Adrenal gland (tissue), 12 donors: Measurements from ENCODE around the gene GATC. TPM values are rescaled to one million over a fixed set of nuclear protein-coding genes. Genes with fewer than 3 reads are reported as not detected.

Experiments used
- DNase-seq, 7 donors: peaks; one replicate each; pipeline ENCODE4 v3.0.0-alpha.2; 2019 to 2020
- H3K27ac ChIP-seq, 5 donors: fragments of 200-600 bp; sonication (generic) in 4 of 5; 1 replicate in 3 of 5; 2 replicates in 2 of 5; pipeline versions ENCODE4 v1.5.1 to v1.8.0; 2016 to 2020; ENCODE audit warnings: mild to moderate bottlenecking in 1 of 5
- H3K27me3 ChIP-seq: fragments of 200-600 bp; 2 replicates; pipeline ENCODE4 v1.8.0; 2021
- H3K36me3 ChIP-seq, 2 donors: fragments of 200-600 bp; replicated peaks in 1 of 2; 1 replicate in 1 of 2; 2 replicates in 1 of 2; pipeline versions ENCODE4 v1.5.1 to v1.8.0; 2018 to 2022
- H3K4me1 ChIP-seq, 2 donors: fragments of 200-600 bp; replicated peaks in 1 of 2; 1 replicate in 1 of 2; 2 replicates in 1 of 2; pipeline versions ENCODE4 v1.5.1 to v1.8.0; 2018 to 2021
- H3K4me3 ChIP-seq, 4 donors: fragments of 200-600 bp; sonication (generic) in 3 of 4; one replicate each; pipeline ENCODE4 v1.5.1; 2016 to 2018
- H3K9me3 ChIP-seq, 3 donors: fragments of 200-600 bp; sonication (generic) in 1 of 3; replicated peaks in 1 of 3; 1 replicate in 2 of 3; 2 replicates in 1 of 3; pipeline versions ENCODE4 v1.5.1 to v1.8.0; 2016 to 2021
- POLR2A ChIP-seq, 2 donors: fragments of 450-650 bp; IDR thresholded peaks; one replicate each; pipeline ENCODE4 v1.6.1; 2017; ENCODE audit warnings: antibody characterized with exemption in 2 of 2, mild to moderate bottlenecking in 2 of 2, moderate library complexity in 1 of 2
- WGBS, 4 donors: extraction: QIAGEN DNeasy Blood & Tissue Kit in 2 of 4; methylation state at CpG; one replicate each; pipeline versions ENCODE4 v1.1.5 to v1.1.7; 2013 to 2017; 5-methylcytosine and 5-hydroxymethylcytosine counted together
- intact Hi-C, 2 donors: fragments of 100-400 bp; cut with DNase I; formaldehyde crosslinking; loops; one replicate each; pipeline versions ENCODE4 v1.14.1 to v1.15.0; 2022 to 2023
- polyA plus RNA-seq, 3 donors: library from polyadenylated mRNA; stranded (reverse); fragments of 200-250 nt in 2 of 3; fragments of 350-450 nt in 1 of 3; fragmentation: Illumina TruSeq in 1 of 3; extraction: RNeasy Lipid Tissue Mini Kit (QIAGEN cat#74804) in 1 of 3; gene quantifications; one replicate each; pipeline ENCODE4 v1.2.3, GENCODE V29; 2013 to 2014
- total RNA-seq, 9 donors: library from RNA; depleted of rRNA in 4 of 9; stranded (reverse); fragments of >200 nt in 4 of 9; fragments of 120-200 nt in 1 of 9; fragmentation: NEBNext Ultra II Directional in 1 of 9; extraction: Animal tissue kit (Norgen Biotek cat#: 25700) in 1 of 9; gene quantifications; one replicate each; pipeline versions ENCODE4 v1.1.0 to v1.2.4, GENCODE V29; 2013 to 2023
- TF ChIP-seq, protein P1 (sequence below), 6 experiments: fragments of 450-650 bp in 4 of 6; fragments of 200-600 bp in 2 of 6; sonication (generic) in 1 of 6; IDR thresholded peaks; 1 replicate in 5 of 6; 2 replicates in 1 of 6; pipeline versions ENCODE4 v1.5.1 to v1.8.0; 2016 to 2021; ENCODE audit warnings: antibody characterized with exemption in 6 of 6, mild to moderate bottlenecking in 2 of 6, moderate library complexity in 1 of 6
- donor health status: healthy with polysubstance abuse.
- donor health status: Bipolar disorder and iron deficiency.
- donor health status: DM: yes; HTN: yes; CAD: no.
- donor health status: DM: no; HTN: no; CAD: no.
- donor health status: DM: no; HTN: no; CAD: no.
- donor health status: DM: yes; HTN: yes; CAD: no.

Gene GATC
- total and polyA plus RNA-seq, 12 donors: 9.0 to 43.6 (median 30.2) TPM

DNA sequence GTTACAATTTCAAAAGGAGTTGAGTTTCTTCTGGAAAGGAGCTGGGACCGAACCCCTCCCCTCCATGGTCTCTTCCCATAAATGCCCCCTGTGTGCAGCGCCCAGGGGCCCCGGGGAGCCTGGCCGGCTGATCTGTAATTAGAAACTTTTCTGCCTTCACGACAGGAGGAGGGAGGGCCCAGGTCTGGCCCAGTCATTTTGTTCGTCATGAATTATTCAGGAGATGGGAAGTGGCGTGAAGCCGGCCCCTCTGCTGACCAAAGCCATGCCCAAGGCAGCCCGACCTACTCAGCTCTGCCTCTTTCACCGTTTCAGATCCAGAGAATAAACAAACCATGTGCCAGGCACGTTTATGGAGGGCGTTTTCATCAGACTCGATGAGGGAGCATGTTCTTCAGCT is 44.0 kb upstream of the GATC start:
- H3K4me3 ChIP-seq: no peak overlapping the region
- H3K36me3 ChIP-seq: no peaks in the 10 kb centered on the region
- H3K27ac ChIP-seq: peak overlapping the region in 1 of 5 donors; percentile 39
- whole genome bisulfite sequencing, 4 donors: 19 to 35% (median 27%) methylated on average over 12 to 13 of the region's 13 CpGs
- peak in 5 of 7 donors; percentile 44 to 58 (median 54) for DNase-seq
- H3K9me3 ChIP-seq: no peaks in the 10 kb centered on the region
- no peaks in the 10 kb centered on the region for H3K27me3 ChIP-seq
- intact Hi-C loops: no loop called here
- TF ChIP-seq, protein P1, sequence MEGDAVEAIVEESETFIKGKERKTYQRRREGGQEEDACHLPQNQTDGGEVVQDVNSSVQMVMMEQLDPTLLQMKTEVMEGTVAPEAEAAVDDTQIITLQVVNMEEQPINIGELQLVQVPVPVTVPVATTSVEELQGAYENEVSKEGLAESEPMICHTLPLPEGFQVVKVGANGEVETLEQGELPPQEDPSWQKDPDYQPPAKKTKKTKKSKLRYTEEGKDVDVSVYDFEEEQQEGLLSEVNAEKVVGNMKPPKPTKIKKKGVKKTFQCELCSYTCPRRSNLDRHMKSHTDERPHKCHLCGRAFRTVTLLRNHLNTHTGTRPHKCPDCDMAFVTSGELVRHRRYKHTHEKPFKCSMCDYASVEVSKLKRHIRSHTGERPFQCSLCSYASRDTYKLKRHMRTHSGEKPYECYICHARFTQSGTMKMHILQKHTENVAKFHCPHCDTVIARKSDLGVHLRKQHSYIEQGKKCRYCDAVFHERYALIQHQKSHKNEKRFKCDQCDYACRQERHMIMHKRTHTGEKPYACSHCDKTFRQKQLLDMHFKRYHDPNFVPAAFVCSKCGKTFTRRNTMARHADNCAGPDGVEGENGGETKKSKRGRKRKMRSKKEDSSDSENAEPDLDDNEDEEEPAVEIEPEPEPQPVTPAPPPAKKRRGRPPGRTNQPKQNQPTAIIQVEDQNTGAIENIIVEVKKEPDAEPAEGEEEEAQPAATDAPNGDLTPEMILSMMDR (IDR thresholded peaks at IDR 0.05): no peak
- TF ChIP-seq POLR2A (IDR thresholded peaks at IDR 0.05): no peak
- no peaks in the 10 kb centered on the region for H3K4me1 ChIP-seq

DNA sequence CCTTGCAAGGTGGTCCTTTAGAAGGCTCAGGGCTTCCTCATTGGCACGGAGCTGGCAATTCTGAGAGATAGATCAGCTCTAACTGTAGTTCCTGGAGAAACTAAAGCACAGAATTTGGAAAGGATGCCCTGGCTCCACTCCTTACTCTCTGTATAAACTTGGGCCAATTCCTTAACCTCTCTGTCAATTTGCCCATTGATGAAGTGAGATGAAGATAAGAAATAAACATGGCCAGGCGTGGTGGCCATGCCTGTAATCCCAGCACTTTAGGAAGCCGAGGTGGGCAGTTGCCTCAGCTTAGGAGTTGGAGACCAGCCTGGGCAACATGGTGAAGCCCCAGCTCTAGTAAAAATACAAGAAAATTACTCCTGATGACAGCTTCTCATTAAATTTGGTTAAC is 42.4 kb upstream of the GATC start:
- Histone ChIP-seq H3K36me3 (no peaks in the 10 kb centered on the region), H3K27ac (no peak overlapping the region), H3K27me3 (no peaks in the 10 kb centered on the region), H3K4me3 (no peak overlapping the region), H3K9me3 (no peaks in the 10 kb centered on the region), H3K4me1 (no peaks in the 10 kb centered on the region)
- intact Hi-C loops: no loop called here
- TF ChIP-seq, protein P1 (IDR thresholded peaks at IDR 0.05): no peak
- no peak for TF ChIP-seq POLR2A (IDR thresholded peaks at IDR 0.05)
- 70 to 85% (median 77%) methylated on average over 3 of the region's 3 CpGs for WGBS, 4 donors
- no peak for DNase-seq

DNA sequence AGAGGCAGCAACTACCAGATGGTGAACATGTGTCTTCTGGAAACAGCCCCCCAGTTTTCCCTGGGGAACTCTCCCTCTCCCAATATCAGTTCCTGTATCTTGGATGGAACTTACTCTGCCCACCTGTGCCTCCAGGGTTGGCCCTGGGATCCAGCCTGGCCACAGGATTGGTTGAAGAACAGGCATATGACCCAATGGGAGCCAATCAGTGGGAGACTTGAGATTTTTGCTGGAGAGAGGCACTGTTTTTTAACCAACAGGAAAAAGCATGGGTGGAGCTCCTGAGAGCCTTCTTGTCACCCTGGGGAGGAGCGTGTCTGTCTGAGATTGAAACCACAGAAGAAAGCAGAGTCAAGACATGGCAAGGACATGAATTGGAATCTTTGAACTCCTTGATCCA is 42.0 kb upstream of the GATC start:
- H3K27ac ChIP-seq: no peak overlapping the region
- intact Hi-C loops: no loop called here
- no peaks in the 10 kb centered on the region for H3K9me3 ChIP-seq
- no peaks in the 10 kb centered on the region for H3K4me1 ChIP-seq
- no peaks in the 10 kb centered on the region for H3K27me3 ChIP-seq
- no peak for DNase-seq
- WGBS, 4 donors: 78 to 93% (median 88%) methylated on average over 1 of the region's 1 CpG
- H3K4me3 ChIP-seq: no peak overlapping the region
- no peaks in the 10 kb centered on the region for H3K36me3 ChIP-seq
- TF ChIP-seq, protein P1 (IDR thresholded peaks at IDR 0.05): no peak
- TF ChIP-seq POLR2A (IDR thresholded peaks at IDR 0.05): no peak

DNA sequence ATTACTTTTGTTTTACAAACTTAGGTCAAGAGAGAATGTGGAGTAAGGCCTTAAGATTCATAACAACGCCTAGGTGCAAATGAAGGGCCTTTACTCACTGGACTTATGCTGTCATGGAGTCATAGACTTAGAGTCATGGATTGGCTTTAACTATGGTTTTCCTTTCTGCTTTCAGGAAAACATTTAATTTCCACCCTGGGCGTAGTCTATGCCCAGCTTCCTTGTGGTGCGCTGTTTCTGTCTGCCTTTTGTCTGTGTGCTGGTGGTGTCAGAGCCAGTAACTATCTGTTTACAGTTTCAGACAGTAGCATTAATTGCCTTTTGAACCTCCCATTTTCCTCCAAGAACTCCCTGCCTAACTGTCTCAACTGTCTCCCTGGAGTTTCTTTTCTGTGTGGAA is 40.2 kb upstream of the GATC start:
- H3K36me3 ChIP-seq: no peaks in the 10 kb centered on the region
- no peak for TF ChIP-seq POLR2A (IDR thresholded peaks at IDR 0.05)
- TF ChIP-seq, protein P1 (IDR thresholded peaks at IDR 0.05): no peak
- no peak for DNase-seq
- no peak overlapping the region for H3K27ac ChIP-seq
- H3K4me1 ChIP-seq: no peaks in the 10 kb centered on the region
- intact Hi-C loops: no loop called here
- no peaks in the 10 kb centered on the region for H3K9me3 ChIP-seq
- no peaks in the 10 kb centered on the region for H3K27me3 ChIP-seq
- H3K4me3 ChIP-seq: no peak overlapping the region
- 88 to 94% (median 89%) methylated on average over 3 of the region's 3 CpGs for WGBS, 4 donors
